DMS79 treated with DMSO at 0.1 percent for 48 hours (cell line): Measurements from ENCODE around the gene WDR37.
"Not testable (repeated sequence)": the region's sequence is repeated elsewhere in the genome, so short reads cannot be mapped to it uniquely, and the experiment has no call there.

Source experiments
- DNase-seq: peaks from one replicate; lab custom pipeline; 2025; lab: John Stamatoyannopoulos, UW

WDR37 gene

DNA sequence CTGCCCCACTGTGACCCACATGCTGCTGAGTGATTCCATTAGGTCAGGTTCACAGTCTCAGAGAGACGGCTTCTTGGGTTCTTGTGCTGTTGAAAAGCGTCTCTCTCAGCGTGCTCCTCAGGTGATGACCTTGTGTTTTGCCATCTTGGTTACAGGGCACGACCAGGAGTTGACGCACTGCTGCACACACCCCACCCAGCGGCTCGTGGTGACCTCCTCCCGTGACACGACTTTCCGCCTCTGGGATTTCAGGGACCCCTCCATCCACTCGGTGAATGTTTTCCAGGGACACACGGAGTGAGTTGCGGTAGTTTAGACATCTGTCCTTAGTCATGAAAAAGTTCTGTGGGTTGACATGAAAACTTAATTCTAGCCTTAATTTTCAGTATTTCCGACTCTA is 48.8 kb downstream of the WDR37 start:
- no peak for DNase-seq

GRCh38 chr10:1107004-1107403 is 50.8 kb downstream of the WDR37 start:
- no peak for DNase-seq

- no peak for DNase-seq
Observed at GRCh38 chr10:1107679-1108078, 51.5 kb downstream of the WDR37 start.

- DNase-seq, result no peak
Observed at GRCh38 chr10:1109795-1110673, 53.8 kb downstream of the WDR37 start.

- DNase-seq, result no peak
Observed at GRCh38 chr10:1110674-1111119, 54.5 kb downstream of the WDR37 start.

DNA sequence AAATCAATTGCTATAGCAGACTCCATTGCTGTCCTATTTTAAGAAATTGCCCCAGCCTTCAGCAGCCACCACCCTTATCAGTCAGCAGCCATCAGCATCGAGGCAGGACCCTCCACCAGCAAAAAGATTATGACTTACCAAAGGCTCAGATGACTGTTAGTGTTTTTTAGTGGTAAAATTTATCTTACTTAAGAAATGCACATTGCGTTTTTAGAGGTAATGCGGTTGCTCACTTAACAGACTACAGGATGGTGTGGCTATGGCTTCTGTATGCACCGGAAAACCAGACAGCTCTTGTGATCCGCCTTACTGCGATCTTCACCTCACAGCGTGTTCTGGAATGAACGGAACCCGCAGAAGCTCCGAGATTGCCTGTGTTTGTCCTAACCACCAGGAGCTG is 58.1 kb downstream of the WDR37 start:
- DNase-seq, result no peak

DNA sequence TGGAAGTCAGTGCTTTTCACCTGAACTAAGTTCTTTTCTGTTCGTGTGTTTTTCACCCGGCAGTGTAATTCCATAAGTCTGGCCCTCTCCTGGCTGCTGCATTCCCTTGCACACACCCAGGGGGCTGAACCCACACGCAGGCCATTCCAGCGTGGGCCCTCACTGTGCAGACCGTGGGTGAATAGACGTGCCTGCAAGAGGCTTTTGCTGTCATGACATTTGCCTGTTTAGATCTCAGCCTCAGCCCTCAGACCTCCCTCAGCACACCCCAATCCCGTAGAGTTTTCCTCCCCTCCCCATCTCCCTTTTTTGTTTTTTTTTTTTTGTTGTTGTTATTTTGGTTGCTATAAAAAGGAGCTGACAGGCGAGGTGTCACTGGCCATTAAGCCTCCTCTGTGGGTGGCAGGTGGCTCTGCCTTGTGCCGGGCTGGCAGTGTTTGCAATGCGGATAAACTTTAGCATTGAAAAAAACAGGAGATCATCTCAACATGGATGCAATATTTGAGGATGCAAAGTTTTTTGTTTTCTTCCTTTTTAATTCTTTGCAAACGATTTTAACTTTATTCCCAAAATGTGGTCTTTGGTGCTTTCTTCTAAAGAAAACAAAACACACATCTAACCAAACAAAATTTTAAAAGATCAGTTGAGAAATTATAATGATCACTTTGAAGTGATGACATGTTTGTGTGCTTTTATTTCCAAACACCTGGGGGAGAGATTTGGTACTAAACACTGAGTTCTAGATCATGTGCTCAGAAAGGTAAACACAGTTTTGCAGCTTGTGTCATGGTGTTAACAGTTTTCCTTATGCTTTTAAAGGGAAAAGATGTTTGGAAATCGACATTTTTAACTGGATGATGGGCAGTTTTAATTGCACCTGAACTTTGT is 58.8 kb downstream of the WDR37 start:
- DNase-seq, result no peak

GRCh38 chr10:1115607-1115955 is 59.4 kb downstream of the WDR37 start:
- no peak for DNase-seq

DNA sequence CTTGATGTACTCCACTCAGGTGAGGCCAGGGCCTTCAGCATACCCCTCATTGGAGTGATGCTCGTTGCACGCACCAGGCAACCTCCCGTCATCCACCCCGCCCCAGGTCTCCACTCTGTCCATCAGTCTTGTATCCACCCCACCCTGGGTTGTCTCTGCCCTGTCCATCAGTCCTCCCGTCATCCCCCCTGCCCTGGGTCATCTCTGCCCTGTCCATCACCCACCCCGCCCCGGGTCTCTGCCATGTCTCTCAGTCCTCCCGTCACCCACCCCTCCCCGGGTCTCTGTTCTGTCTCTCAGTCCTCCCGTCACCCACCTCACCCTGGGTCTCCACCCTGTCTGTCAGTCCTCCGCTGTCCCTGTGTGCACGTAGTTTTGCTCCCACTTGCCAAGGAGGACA is 59.9 kb downstream of the WDR37 start:
- no peak for DNase-seq

DNA sequence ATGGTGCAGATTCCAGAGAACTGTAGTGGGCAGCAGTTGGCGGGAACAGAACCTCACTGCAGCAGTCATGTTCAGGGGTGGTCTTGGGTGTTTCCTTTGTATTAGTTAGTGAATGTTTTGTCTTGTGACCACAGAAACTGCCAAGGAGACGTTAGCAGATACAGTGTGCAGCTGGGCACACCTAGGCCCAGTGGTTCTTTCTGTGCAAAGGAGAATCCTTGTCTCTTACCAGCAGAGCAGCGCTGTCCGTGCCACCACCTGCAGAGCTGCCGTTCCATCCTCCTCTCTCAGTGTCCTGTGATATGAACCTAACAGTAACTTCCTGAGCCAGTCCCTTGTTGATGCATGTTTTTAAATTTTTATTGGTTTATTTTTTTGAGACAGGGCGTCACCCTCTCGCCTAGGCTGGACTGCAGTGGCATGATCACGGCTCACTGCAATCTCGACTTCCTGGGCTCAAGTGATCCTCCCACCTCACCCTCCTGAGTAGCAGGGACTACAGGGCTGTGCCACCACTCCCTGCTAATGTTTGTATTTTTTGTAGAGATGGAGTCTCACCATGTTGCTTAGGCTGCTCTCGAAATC is 60.6 kb downstream of the WDR37 start:
- DNase-seq, result no peak

DNA sequence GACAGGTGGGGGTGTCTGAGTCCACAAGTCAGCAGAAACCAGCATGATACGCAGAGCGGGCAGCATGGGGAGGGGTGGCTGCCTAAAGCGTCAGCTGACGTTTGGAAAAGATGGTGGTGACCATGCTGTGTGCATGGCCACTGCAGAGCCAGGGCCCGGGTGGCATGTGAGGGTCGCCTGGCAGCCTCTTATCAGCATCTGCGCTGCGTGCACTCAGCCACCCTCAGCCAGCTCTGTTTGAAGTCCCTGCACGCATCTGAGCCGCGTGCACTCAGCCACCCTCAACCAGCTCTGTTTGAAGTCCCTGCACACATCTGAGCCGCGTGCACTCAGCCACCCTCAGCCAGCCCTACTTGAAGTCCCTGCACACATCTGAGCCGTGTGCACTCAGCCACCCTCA is 61.5 kb downstream of the WDR37 start:
- no peak for DNase-seq

DNA sequence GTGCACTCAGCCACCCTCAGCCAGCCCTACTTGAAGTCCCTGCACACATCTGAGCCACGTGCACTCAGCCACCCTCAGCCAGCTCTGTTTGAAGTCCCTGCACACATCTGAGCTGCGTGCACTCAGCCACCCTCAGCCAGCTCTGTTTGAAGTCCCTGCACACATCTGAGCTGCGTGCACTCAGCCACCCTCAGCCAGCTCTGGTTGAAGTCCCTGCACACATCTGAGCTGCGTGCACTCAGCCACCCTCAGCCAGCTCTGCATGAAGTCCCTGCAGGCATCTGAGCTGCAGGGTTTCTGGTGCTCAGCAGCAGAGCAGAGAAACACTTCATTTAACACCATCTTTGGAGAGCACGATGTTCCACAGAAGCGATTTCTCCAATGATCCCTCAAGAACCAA is 62.1 kb downstream of the WDR37 start:
- not testable (repeated sequence) for DNase-seq

DNA sequence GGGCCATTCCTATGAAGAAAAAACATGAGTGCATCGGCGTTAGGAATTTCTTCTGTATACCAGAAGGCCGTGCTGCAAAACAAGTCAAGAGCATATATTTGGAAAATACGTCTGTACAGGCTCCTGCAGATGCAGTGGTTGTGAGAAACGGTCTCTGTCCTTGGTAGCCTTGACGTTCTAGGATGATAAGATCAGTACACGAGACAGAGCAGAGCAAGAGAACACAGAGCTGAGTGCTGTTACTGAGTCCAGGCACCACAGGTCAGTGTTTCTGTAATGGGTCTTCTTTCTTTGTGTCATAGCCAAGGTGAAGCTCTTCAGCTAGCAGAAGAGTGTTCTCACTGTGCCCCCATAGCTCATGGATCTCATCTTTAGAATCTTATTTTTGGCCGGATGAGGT is 62.8 kb downstream of the WDR37 start:
- DNase-seq, result no peak

- no peak for DNase-seq
Observed at GRCh38 chr10:1119501-1119900, 63.3 kb downstream of the WDR37 start.

- DNase-seq, result no peak
Observed at GRCh38 chr10:1120306-1120705, 64.1 kb downstream of the WDR37 start.

- DNase-seq, result no peak
Observed at GRCh38 chr10:1120801-1121211, 64.6 kb downstream of the WDR37 start.

- DNase-seq, result no peak
Observed at GRCh38 chr10:1121271-1121970, 65.2 kb downstream of the WDR37 start.

GRCh38 chr10:1122349-1122748 is 66.2 kb downstream of the WDR37 start:
- no peak for DNase-seq

DNA sequence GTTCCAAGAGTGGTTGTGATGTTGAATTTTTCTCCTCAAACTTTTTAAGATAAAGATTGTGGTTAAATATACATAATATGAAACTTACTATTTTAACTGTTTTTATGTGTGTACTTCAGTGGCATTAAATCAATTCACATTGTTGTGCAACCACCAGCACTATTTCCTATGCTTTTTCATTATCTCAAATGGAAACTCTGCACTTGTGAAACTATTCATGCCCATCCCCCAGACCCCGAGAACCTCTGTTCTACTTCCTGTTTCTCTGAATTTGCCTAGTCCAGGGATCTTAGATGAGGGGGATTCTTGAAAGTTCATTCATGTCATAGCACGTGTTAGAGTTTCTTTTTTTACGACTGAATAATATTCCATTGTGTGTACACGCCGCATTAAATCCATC is 67.0 kb downstream of the WDR37 start:
- no peak for DNase-seq

DNA sequence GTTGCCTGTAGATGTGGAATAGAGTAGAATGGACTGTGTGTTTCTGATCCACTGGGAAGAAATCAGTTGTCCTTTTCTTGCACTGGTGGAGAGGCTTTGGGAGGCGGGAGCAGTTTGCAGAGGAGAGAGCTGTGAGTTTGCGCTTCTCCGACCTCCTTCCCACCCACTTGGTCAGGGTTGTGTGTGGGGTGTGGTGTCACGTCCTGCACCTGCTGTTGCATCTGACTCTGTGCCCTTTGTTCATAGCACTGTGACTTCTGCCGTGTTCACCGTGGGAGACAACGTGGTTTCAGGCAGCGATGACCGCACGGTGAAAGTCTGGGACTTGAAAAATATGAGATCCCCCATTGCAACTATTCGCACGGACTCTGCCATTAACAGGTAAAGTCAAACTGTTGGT is 67.8 kb downstream of the WDR37 start:
- no peak for DNase-seq

GRCh38 chr10:1124796-1125195 is 68.6 kb downstream of the WDR37 start:
- no peak for DNase-seq

DNA sequence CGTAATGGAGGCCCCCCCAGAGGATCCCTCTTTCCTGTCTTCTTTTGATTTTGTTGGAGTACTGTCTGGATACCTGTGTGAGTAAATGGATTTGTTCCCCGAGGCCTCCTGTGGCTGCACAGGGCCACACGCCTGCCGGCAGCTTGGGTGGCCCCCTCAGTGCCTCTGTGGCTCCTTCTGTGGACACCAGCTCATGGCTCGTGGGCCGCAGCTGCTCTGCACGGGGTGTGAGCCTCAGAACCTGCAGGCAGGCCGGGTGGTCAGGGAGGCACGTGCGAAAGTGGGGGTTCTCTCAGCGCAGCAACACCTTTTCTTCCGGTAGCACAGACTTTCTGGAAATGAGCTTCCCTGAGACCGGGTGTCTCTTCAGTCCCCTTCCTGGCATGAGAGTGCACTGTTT is 70.3 kb downstream of the WDR37 start:
- no peak for DNase-seq
